AG08395 (cell line): Measurements from ENCODE around the gene STIM1.
A peak's percentile ranks its signal among the peaks of the same experiment; 100 is the strongest.
"Not testable (repeated sequence)": the region's sequence is repeated elsewhere in the genome, so short reads cannot be mapped to it uniquely, and the experiment has no call there.

Experiments
- DNase-seq: peaks from one replicate; pipeline ENCODE4 v3.0.0; 2012; ENCODE audit warnings: mixed read lengths, low spot score

Gene STIM1

GRCh38 chr11:3855808-3856491, 486 bp downstream of the STIM1 start:
- no peak for DNase-seq

- no peak for DNase-seq
These were observed 1.5 kb downstream of the STIM1 start for GRCh38 chr11:3856856-3857553.

- no peak for DNase-seq
These were observed 2.2 kb downstream of the STIM1 start for GRCh38 chr11:3857628-3858027.

- DNase-seq = no peak
These were observed 4.0 kb downstream of the STIM1 start for GRCh38 chr11:3859373-3859881.

GRCh38 chr11:3860375-3860774, 4.9 kb downstream of the STIM1 start:
- no peak for DNase-seq

- DNase-seq = not testable (repeated sequence)
These were observed 5.5 kb downstream of the STIM1 start for GRCh38 chr11:3860898-3861393.

GRCh38 chr11:3861683-3862082, 6.2 kb downstream of the STIM1 start:
- no peak for DNase-seq

- peak; percentile 49 for DNase-seq
These were observed 10.1 kb downstream of the STIM1 start for GRCh38 chr11:3865388-3866193.

- no peak for DNase-seq
These were observed 10.7 kb downstream of the STIM1 start for GRCh38 chr11:3866206-3866605.

GRCh38 chr11:3866836-3867208, 11.4 kb downstream of the STIM1 start:
- no peak for DNase-seq

- DNase-seq = no peak
These were observed 12.0 kb downstream of the STIM1 start for GRCh38 chr11:3867209-3868091.

GRCh38 chr11:3873712-3874349, 18.4 kb downstream of the STIM1 start:
- no peak for DNase-seq

- DNase-seq = no peak
These were observed 21.1 kb downstream of the STIM1 start for GRCh38 chr11:3876613-3877012.

- DNase-seq = no peak
These were observed 22.1 kb downstream of the STIM1 start for GRCh38 chr11:3877364-3878257.

- no peak for DNase-seq
These were observed 22.8 kb downstream of the STIM1 start for GRCh38 chr11:3878258-3878584.

- DNase-seq = no peak
These were observed 23.9 kb downstream of the STIM1 start for GRCh38 chr11:3879216-3879966.

- DNase-seq = no peak
These were observed 24.6 kb downstream of the STIM1 start for GRCh38 chr11:3879967-3880542.

- peak; percentile 35 for DNase-seq
These were observed 25.3 kb downstream of the STIM1 start for GRCh38 chr11:3880724-3881123.

GRCh38 chr11:3882655-3883054, 27.2 kb downstream of the STIM1 start:
- DNase-seq = no peak
